Measurements from ENCODE around the gene RGL2.

RGL2 gene

GRCh38 chr6:33297406-33297955 is 1.3 kb downstream of the RGL2 start:
- peak overlapping the region; percentile 62 for H3K4me3 ChIP-seq (ENCODE audit: low read depth, low read length)
- TF ChIP-seq CTCF (IDR thresholded peaks at IDR 0.05; ENCODE audit: borderline replicate concordance, insufficient read depth, low read depth, low read length) = no peak

GRCh38 chr6:33296797-33297405 is 1.8 kb downstream of the RGL2 start:
- no peak for TF ChIP-seq CTCF (IDR thresholded peaks at IDR 0.05; ENCODE audit: borderline replicate concordance, insufficient read depth, low read depth, low read length)
- no peak overlapping the region for H3K4me3 ChIP-seq (ENCODE audit: low read depth, low read length)

- no peak for TF ChIP-seq CTCF (IDR thresholded peaks at IDR 0.05; ENCODE audit: borderline replicate concordance, insufficient read depth, low read depth, low read length)
Observed at GRCh38 chr6:33295621-33296369, 2.9 kb downstream of the RGL2 start.

GRCh38 chr6:33294086-33294823 is 4.5 kb downstream of the RGL2 start:
- no peak overlapping the region for H3K4me3 ChIP-seq (ENCODE audit: low read depth, low read length)
- no peak for TF ChIP-seq CTCF (IDR thresholded peaks at IDR 0.05; ENCODE audit: borderline replicate concordance, insufficient read depth, low read depth, low read length)

More at GRCh38 chr6:33295621-33296369, 2.9 kb downstream of the RGL2 start:
- no peak overlapping the region for H3K4me3 ChIP-seq (ENCODE audit: low read depth, low read length)

- no peak for TF ChIP-seq CTCF (IDR thresholded peaks at IDR 0.05; ENCODE audit: borderline replicate concordance, insufficient read depth, low read depth, low read length)
- no peak overlapping the region for H3K4me3 ChIP-seq (ENCODE audit: low read depth, low read length)
Observed at GRCh38 chr6:33292996-33293682, 5.6 kb downstream of the RGL2 start.

GRCh38 chr6:33290459-33290858 is 8.3 kb downstream of the RGL2 start:
- no peak for TF ChIP-seq CTCF (IDR thresholded peaks at IDR 0.05; ENCODE audit: borderline replicate concordance, insufficient read depth, low read depth, low read length)
- peak overlapping the region; percentile 64 for H3K4me3 ChIP-seq (ENCODE audit: low read depth, low read length)

All from GM12875 (cell line).